Germinal center (tissue), 1 donor: ENCODE measurements around the gene EVA1B.

Experiments used
- DNase-seq: peaks from one replicate; pipeline ENCODE4 v3.0.0; 2012; ENCODE audit warnings: mixed read lengths, low spot score

EVA1B gene

GRCh38 chr1:36276688-36277087 lies 46.8 kb downstream of the EVA1B start:
- DNase-seq, result no peak

GRCh38 chr1:36274201-36274600 lies 49.2 kb downstream of the EVA1B start:
- DNase-seq, result no peak

GRCh38 chr1:36273024-36273423 lies 50.4 kb downstream of the EVA1B start:
- DNase-seq, result no peak
